NCI-H748 treated with DMSO at 0.1 percent for 48 hours (cell line): ENCODE data around the gene PAX3.

Experiments
- DNase-seq: peaks from one replicate; lab custom pipeline; 2025; lab: John Stamatoyannopoulos, UW

The PAX3 gene

GRCh38 chr2:222298311-222299150, at the start of gene PAX3:
Gene PAX3, minus strand, starts transcription at chr2:222298998. Its CDS starts 383 bp downstream, at chr2:222298615.
- DNase-seq = no peak

GRCh38 chr2:222341331-222341730, 42.5 kb upstream of the PAX3 start:
- no peak for DNase-seq

- no peak for DNase-seq
Observed at GRCh38 chr2:222338374-222338773, 39.6 kb upstream of the PAX3 start.

GRCh38 chr2:222336931-222337330, 38.1 kb upstream of the PAX3 start:
- no peak for DNase-seq

- no peak for DNase-seq
Observed at GRCh38 chr2:222336442-222336841, 37.6 kb upstream of the PAX3 start.

- no peak for DNase-seq
Observed at GRCh38 chr2:222334914-222335313, 36.1 kb upstream of the PAX3 start.

- DNase-seq = no peak
Observed at GRCh38 chr2:222333397-222333796, 34.6 kb upstream of the PAX3 start.

GRCh38 chr2:222332116-222332515, 33.3 kb upstream of the PAX3 start:
- no peak for DNase-seq

GRCh38 chr2:222330910-222331309, 32.1 kb upstream of the PAX3 start:
- no peak for DNase-seq

- DNase-seq = no peak
Observed at GRCh38 chr2:222322236-222322635, 23.4 kb upstream of the PAX3 start.

GRCh38 chr2:222320436-222321395, 21.9 kb upstream of the PAX3 start:
- DNase-seq = peak; percentile 46

GRCh38 chr2:222319586-222320435, 21.0 kb upstream of the PAX3 start:
- peak; percentile 38 for DNase-seq

GRCh38 chr2:222318712-222319585, 20.2 kb upstream of the PAX3 start:
- DNase-seq = peak; percentile 40

- peak; percentile 76 for DNase-seq
Observed at GRCh38 chr2:222318026-222318711, 19.4 kb upstream of the PAX3 start.

- DNase-seq = no peak
Observed at GRCh38 chr2:222315443-222316121, 16.8 kb upstream of the PAX3 start.

GRCh38 chr2:222313816-222314215, 15.0 kb upstream of the PAX3 start:
- DNase-seq = no peak

GRCh38 chr2:222311978-222312738, 13.4 kb upstream of the PAX3 start:
- DNase-seq = no peak

GRCh38 chr2:222311319-222311977, 12.7 kb upstream of the PAX3 start:
- DNase-seq = no peak
